ENCODE data around the gene KRTAP2-2.

Gene KRTAP2-2

DNA sequence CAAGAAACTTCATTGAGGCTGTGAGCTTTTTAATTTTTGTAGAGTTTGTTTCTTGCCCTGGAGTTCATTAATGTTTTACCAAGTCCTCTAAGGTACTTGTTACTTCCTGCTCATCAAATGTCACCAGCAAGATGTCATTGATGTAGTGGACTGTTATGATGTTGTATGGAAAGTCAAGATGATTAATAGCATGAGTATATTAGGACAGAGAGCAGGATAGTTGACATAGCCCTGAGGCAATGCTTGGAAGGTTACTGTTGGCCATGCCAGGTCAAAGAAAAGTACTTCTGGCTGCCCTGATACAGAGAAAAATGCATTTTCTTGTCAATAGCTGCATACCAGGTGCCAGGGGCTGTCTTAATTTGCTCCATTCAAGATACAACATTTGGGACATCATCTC, 34.7 kb downstream of the KRTAP2-2 start:
- no peak for DNase-seq

DNA sequence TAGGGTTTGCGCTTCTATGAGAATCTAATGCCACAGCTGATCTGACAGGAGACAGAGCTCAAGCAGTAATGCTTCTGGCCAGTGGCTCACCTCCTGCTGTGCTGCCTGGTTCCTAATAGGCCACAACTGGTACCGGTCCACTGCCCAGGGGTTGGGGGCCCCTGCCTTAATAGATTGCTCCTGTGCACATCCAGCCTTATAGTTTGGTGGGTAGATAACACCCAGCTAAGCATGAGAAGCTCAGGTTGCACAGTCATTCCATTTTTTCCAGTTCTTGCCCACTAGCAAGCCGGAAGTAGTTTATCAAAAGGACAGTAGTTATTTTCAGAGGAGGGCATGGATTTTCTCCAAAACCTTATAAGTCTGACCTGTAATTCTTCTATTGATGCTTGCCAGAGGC, 35.6 kb downstream of the KRTAP2-2 start:
- DNase-seq, result no peak

DNA sequence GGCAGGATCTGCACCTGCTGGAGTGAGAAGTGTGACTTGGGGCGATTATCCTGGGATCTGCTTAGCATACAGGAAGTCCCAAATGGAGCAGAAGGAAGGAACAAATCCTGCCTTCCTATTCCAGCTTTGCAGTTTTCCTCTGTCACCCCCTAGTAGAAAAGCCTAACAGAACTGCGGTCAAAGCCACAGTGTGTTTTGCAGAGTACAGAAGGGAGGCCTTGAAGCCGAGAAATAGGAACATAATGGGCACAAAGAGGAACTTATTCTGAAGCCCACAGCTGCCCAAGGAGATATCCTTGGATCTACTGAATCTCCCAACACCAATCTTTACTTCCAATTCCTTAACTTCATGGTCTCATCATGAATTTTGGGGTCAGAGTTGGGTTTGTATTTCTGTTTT, 36.5 kb downstream of the KRTAP2-2 start:
- no peak for DNase-seq

DNA sequence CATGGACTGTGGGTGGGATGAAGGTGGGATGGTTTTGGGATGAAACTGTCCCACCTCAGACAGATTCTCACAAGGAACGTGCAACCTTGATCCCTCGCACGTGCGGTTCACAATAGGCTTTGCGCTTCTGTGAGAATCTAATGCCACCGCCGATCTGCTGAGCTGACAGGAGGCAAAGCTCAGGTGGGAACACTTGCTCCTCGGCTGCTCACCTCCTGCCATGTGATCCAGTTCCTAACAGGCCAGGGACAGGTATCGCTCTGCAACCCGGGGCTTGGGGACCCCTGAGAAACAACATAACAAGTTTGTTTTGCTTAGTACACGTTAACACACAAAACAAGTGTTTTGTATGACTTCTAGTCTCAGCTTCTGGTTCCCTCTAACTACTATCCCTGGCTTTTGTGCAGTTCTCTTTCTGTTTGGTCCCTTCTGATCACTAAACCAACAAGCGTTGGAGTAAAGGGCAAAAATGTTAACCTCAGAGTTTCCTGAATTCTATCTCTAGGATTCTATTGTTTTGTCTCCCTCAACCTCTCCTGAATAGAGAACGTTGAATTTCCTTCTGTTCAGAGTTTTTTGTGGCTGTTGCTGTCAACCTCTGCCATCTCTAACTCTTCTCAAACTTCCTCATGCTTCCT, 38.3 kb downstream of the KRTAP2-2 start:
- DNase-seq, result no peak

DNA sequence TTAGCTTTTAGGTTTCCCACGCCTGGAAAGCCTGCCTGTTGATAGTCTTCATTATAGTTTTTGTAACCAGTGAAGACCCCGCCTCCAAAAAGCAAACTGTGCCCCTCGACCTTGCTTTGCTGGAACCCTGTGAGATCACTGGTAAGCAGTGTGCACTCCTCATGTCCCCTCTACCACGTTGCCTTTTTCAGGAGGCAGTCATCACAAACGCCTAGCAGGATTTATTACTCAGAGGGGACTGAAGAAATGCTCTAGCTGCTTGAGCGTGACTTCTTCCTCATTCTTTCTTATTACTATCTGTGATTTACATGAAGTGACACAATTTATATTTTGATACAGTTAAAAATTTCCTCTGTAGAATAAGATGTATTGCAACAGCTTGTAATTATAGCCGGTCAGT, 39.6 kb downstream of the KRTAP2-2 start:
- no peak for DNase-seq

DNA sequence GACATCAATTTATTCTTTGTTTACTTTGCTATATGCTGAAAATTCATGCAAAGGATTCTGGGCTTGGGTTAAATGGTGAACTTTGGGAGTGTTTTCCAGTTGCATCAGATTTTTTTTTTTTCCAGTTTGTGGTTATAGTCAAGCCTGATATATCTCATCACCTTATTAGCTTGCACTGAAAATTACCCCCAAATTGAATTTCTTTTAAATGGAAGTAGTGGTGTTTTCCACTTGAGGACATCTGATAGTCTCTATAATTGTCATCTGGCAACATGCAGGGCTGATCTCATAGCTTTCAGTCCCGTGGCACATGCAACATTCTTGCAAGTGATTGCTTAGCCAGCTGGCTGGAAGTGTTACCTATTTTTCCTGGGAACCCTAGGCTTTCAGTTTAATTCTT, 41.4 kb downstream of the KRTAP2-2 start:
- no peak for DNase-seq

DNA sequence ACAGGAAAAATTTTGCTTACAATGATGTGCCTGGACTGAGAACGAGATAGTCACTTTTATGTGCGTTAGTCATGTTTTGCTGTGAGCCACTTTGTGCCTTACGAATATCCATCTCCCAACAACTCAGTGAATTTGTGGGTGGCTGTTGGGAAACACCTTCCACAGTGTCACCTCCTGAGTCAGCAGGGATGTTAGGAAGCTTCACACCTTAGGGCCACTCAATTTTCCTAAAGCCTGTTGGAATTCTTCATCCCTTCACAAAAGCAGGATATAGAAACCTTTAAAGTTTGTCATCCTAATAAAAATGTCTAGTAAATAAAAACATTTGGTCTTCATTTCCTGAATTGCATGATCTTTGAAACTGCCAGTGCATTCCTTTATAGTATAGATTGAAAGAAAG, 41.8 kb downstream of the KRTAP2-2 start:
- no peak for DNase-seq

DNA sequence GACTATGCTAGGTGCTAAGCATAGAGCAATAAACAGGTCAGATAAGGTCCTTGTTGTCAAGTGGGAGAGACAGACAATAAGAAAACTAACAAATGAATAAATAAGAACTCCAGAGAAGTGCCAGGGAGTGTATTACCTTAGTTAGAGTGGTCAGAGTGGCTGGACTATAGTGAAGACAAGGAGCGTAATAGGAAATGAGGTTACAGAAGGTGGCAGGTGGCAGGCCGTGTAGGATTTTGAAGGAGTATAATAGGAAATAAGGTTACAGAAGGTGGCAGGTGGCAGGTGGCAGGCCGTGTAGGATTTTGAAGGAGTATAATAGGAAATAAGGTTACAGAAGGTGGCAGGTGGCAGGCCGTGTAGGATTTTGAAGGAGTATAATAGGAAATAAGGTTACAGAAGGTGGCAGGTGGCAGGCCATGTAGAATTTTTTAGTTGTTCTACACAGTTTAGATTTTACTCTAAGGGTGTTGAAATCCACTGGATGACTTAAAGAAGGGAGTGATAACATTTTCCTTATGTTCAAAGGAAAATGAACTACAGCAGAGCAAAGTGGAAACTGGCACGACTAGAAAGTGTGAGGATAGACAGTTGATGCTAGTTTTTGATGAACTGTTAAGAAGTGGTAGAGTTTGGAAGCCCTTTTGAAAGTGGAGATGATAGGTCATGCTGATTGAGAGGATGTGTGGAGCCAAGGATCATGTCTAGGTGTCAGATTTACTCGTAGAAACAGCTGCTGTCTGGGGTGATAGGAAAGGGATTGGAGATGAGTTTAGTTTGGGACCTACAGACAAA, 42.5 kb downstream of the KRTAP2-2 start:
- DNase-seq, result no peak

DNA sequence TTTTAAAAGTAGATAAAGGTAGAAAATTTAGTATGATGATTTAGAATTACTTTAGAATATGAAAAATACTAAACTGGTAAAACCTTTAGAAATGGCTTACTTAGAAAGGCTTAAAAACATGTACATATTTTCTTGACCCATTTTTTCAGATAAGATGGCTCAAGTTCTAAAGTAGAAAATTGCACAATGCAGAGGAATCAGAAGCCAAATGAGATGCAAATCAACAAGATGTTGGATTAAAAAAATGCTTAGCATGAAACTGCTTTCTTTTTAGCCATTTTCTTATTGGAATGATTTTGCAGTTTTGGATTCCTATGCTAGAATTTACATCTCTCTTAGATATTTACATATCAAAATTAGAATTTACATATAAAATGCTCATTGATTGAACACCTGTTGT, 44.6 kb downstream of the KRTAP2-2 start:
- no peak for DNase-seq

DNA sequence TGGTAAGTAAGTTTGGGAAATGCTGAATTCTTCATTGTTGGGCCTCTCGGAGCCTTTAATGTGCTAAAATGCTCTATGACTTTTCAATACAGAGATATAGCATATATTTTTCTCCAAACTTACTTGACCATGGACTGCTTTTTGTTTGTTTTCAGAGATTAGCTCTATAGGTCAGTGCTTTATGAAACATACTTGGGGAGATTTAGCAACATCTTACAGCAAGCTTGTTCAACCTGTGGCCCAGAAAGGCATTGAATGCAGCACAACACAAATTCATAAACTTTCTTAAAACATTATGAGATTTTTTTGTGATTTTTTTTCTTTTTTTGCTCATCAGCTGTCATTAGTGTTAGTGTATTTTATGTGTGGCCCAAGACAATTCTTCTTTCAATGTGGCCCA, 45.1 kb downstream of the KRTAP2-2 start:
- DNase-seq, result no peak

DNA sequence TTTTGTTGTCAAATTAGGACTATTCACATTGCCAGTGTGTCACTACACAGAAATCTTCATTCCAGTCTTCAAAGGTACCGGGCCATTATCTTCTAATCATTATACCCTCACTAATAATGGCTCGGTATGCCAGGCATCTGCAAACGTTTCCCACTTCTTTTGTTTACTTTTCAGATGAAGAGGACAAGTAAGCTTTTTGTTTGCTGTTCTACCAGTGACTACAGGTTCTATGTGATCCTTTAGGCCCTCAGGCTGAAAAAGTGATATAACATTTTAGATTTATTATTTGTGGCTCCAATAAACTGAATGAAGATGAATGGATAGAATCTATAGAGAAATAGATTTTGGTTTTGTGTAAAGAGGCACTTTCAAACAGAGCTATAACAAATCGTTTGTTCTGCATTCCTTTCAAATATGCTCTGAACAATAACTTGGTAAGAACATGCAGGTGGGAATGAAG, 45.7 kb downstream of the KRTAP2-2 start:
- no peak for DNase-seq

DNA sequence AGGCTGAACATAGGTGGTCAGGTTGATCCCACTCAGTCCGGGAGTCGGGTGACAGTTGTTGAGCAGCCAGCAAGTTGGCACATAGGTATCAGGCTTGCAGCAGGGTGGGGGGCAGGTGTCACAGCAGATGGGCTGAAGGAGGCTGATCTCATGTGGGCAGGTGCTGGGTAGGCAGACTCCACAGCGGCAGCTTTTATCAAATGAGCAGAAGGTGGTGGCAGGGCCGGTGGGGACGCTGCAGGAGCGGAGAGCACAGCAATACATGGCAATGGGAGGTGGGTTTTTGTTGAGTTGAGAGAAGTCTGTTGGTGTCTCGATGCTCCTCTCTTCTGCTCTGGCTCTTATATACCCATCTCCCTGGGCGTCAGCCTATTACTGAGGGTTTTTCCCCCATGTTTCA, 46.2 kb downstream of the KRTAP2-2 start, which contains the start of gene KRTAP3-1:
Gene KRTAP3-1, minus strand, starts transcription at position 318 of the 400 bp plus-strand sequence. Its CDS starts 54 bp downstream, at position 264.
- DNase-seq, result no peak
